Activated T-cell treated with anti-CD3 and anti-CD28 coated beads, Interleukin-2, amount 50 U/mL, for 72 hours (primary cell): ENCODE data around the gene CRB2. TPM values are rescaled to one million over a fixed set of nuclear protein-coding genes. Genes with fewer than 3 reads are reported as not detected.
A peak's percentile ranks its signal among the peaks of the same experiment; 100 is the strongest.
"Not testable (repeated sequence)": the region's sequence is repeated elsewhere in the genome, so short reads cannot be mapped to it uniquely, and the experiment has no call there.

Experiments used
- ATAC-seq, 2 donors: fragments of 150-1000 bp; cut with Tn5 transposase; replicated peaks in 1 of 2; 2 replicates each; pipeline ENCODE4 v1.10.0; 2021; ENCODE audit warnings: moderate library complexity in 2 of 2, mild to moderate bottlenecking in 1 of 2
- DNase-seq, 2 donors: peaks; one replicate each; pipeline ENCODE4 v3.0.0; 2021 to 2022; ENCODE audit warnings: mixed read lengths in 1 of 2
- H3K27ac Mint-ChIP-seq: one replicate; pipeline ENCODE4 v1.8.0; 2022; ENCODE audit warnings: mild to moderate bottlenecking, moderate library complexity, mixed read lengths
- H3K27me3 Mint-ChIP-seq: one replicate; pipeline ENCODE4 v1.8.0; 2022; ENCODE audit warnings: low read depth, mixed read lengths
- H3K36me3 Mint-ChIP-seq, 2 donors: one replicate each; pipeline ENCODE4 v1.8.0; 2022; ENCODE audit warnings: mixed read lengths in 2 of 2, mild to moderate bottlenecking in 1 of 2; ENCODE audit not compliant: insufficient read depth in 2 of 2
- H3K4me1 Mint-ChIP-seq: one replicate; pipeline ENCODE4 v1.8.0; 2022; ENCODE audit warnings: low read depth, mixed read lengths
- H3K4me3 Mint-ChIP-seq, 2 donors: one replicate each; pipeline ENCODE4 v1.8.0; 2022; ENCODE audit warnings: mild to moderate bottlenecking in 2 of 2, mixed read lengths in 2 of 2, moderate library complexity in 2 of 2
- H3K9me3 Mint-ChIP-seq, 2 donors: one replicate each; pipeline ENCODE4 v1.8.0; 2022; ENCODE audit warnings: mixed read lengths in 2 of 2
- total RNA-seq, 2 donors: library from RNA; stranded (reverse); gene quantifications; one replicate each; pipeline ENCODE4 v1.2.3, GENCODE V29; 2022

Gene CRB2
- total RNA-seq, 2 donors from 2014 or later = not detected

- Mint-ChIP-seq H3K36me3 (no peaks in the 10 kb centered on the region), H3K4me3 (no peak overlapping the region), H3K27me3 (no peaks in the 10 kb centered on the region), H3K27ac (no peak overlapping the region), H3K4me1 (no peaks in the 10 kb centered on the region), H3K9me3 (peaks cover 0 to 2% of the 10 kb centered on the region in 2 donors)
- DNase-seq (no peak), ATAC-seq (no peak)
Observed at GRCh38 chr9:123391946-123392345, 35.9 kb downstream of the CRB2 start.

- peaks cover 0 to 2% of the 10 kb centered on the region in 2 donors for H3K9me3 Mint-ChIP-seq
- H3K36me3 Mint-ChIP-seq = no peaks in the 10 kb centered on the region
- H3K4me3 Mint-ChIP-seq = no peak overlapping the region
- no peaks in the 10 kb centered on the region for H3K27me3 Mint-ChIP-seq
- DNase-seq = no peak
- no peak overlapping the region for H3K27ac Mint-ChIP-seq
- ATAC-seq = no peak
- no peaks in the 10 kb centered on the region for H3K4me1 Mint-ChIP-seq
Observed at GRCh38 chr9:123392802-123393201, 36.8 kb downstream of the CRB2 start.

- no peak for DNase-seq
- Mint-ChIP-seq H3K9me3 (peaks cover 0 to 2% of the 10 kb centered on the region in 2 donors), H3K27me3 (no peaks in the 10 kb centered on the region), H3K36me3 (no peaks in the 10 kb centered on the region), H3K4me1 (no peaks in the 10 kb centered on the region), H3K27ac (no peak overlapping the region), H3K4me3 (no peak overlapping the region)
- ATAC-seq = no peak
Observed at GRCh38 chr9:123394291-123395235, 38.6 kb downstream of the CRB2 start.

- Mint-ChIP-seq H3K4me3 (no peak overlapping the region), H3K36me3 (no peaks in the 10 kb centered on the region), H3K4me1 (no peaks in the 10 kb centered on the region), H3K27me3 (no peaks in the 10 kb centered on the region), H3K9me3 (peaks cover 0 to 2% of the 10 kb centered on the region in 2 donors), H3K27ac (no peak overlapping the region)
- no peak for ATAC-seq
- DNase-seq = no peak
Observed at GRCh38 chr9:123395276-123395688, 39.3 kb downstream of the CRB2 start.

GRCh38 chr9:123395689-123396511, 39.9 kb downstream of the CRB2 start:
- no peak for DNase-seq
- Mint-ChIP-seq H3K4me3 (no peak overlapping the region), H3K9me3 (peaks cover 0 to 2% of the 10 kb centered on the region in 2 donors), H3K27me3 (no peaks in the 10 kb centered on the region), H3K36me3 (no peaks in the 10 kb centered on the region), H3K4me1 (no peaks in the 10 kb centered on the region), H3K27ac (no peak overlapping the region)
- ATAC-seq = no peak

- no peaks in the 10 kb centered on the region for H3K27me3 Mint-ChIP-seq
- DNase-seq = no peak
- ATAC-seq = no peak
- no peaks in the 10 kb centered on the region for H3K4me1 Mint-ChIP-seq
- no peaks in the 10 kb centered on the region for H3K36me3 Mint-ChIP-seq
- no peak overlapping the region for H3K4me3 Mint-ChIP-seq
- H3K27ac Mint-ChIP-seq = no peak overlapping the region
- H3K9me3 Mint-ChIP-seq = peaks cover 0 to under 1% of the 10 kb centered on the region in 2 donors
Observed at GRCh38 chr9:123397975-123398374, 42.0 kb downstream of the CRB2 start.

GRCh38 chr9:123398938-123399337, 42.9 kb downstream of the CRB2 start:
- DNase-seq, H3K36me3 Mint-ChIP-seq, H3K27me3 Mint-ChIP-seq, H3K9me3 Mint-ChIP-seq, H3K27ac Mint-ChIP-seq, H3K4me1 Mint-ChIP-seq, ATAC-seq, H3K4me3 Mint-ChIP-seq: not testable (repeated sequence)

GRCh38 chr9:123399803-123400378, 43.9 kb downstream of the CRB2 start:
- Mint-ChIP-seq H3K27ac (no peak overlapping the region), H3K27me3 (no peaks in the 10 kb centered on the region), H3K4me1 (no peaks in the 10 kb centered on the region), H3K4me3 (no peak overlapping the region), H3K9me3 (no peaks in the 10 kb centered on the region), H3K36me3 (no peaks in the 10 kb centered on the region)
- ATAC-seq = no peak
- peak; percentile 24 to 36 for DNase-seq

- Mint-ChIP-seq H3K36me3 (no peaks in the 10 kb centered on the region), H3K4me1 (no peaks in the 10 kb centered on the region), H3K27ac (no peak overlapping the region), H3K9me3 (no peaks in the 10 kb centered on the region), H3K4me3 (no peak overlapping the region), H3K27me3 (no peaks in the 10 kb centered on the region)
- ATAC-seq (no peak), DNase-seq (no peak)
Observed at GRCh38 chr9:123400926-123401503, 45.0 kb downstream of the CRB2 start.

GRCh38 chr9:123401879-123402513, 46.0 kb downstream of the CRB2 start:
- ATAC-seq = no peak
- no peaks in the 10 kb centered on the region for H3K4me1 Mint-ChIP-seq

GRCh38 chr9:123402981-123403509, 47.0 kb downstream of the CRB2 start:
- Mint-ChIP-seq H3K9me3 (no peaks in the 10 kb centered on the region), H3K27ac (no peak overlapping the region), H3K36me3 (no peaks in the 10 kb centered on the region), H3K4me3 (no peak overlapping the region), H3K4me1 (no peaks in the 10 kb centered on the region), H3K27me3 (no peaks in the 10 kb centered on the region)
- ATAC-seq (no peak), DNase-seq (no peak)

More at GRCh38 chr9:123401879-123402513, 46.0 kb downstream of the CRB2 start:
- H3K4me3 Mint-ChIP-seq = no peak overlapping the region
- H3K27ac Mint-ChIP-seq = no peak overlapping the region
- H3K9me3 Mint-ChIP-seq = no peaks in the 10 kb centered on the region
- DNase-seq = no peak
- H3K36me3 Mint-ChIP-seq = no peaks in the 10 kb centered on the region
- no peaks in the 10 kb centered on the region for H3K27me3 Mint-ChIP-seq

- ATAC-seq = no peak
- H3K27ac Mint-ChIP-seq = no peak overlapping the region
- H3K36me3 Mint-ChIP-seq = no peaks in the 10 kb centered on the region
- H3K9me3 Mint-ChIP-seq = no peaks in the 10 kb centered on the region
- no peaks in the 10 kb centered on the region for H3K4me1 Mint-ChIP-seq
- H3K27me3 Mint-ChIP-seq = no peaks in the 10 kb centered on the region
- DNase-seq = no peak
- no peak overlapping the region for H3K4me3 Mint-ChIP-seq
Observed at GRCh38 chr9:123406016-123406415, 50.0 kb downstream of the CRB2 start.
